Measurements from ENCODE around the gene FAM217B.

FAM217B gene

GRCh38 chr20:59933296-59933848 is 6.8 kb upstream of the FAM217B start, which contains the start of gene SYCP2:
TSS of gene SYCP2 (minus strand) at chr20:59933637. CDS start at chr20:59922413, 11,224 bp downstream.
- Mint-ChIP-seq H3K4me3 (peak within 1 kb of the TSS; percentile 74), H3K9me3 (no peaks in the 10 kb centered on the region), H3K27me3 (ENCODE audit: low read depth) (no peaks in the 10 kb centered on the region), H3K27ac (no peak within 1 kb of the TSS), H3K4me1 (ENCODE audit: low read depth) (peaks cover 21% of the 10 kb centered on the region), H3K36me3 (ENCODE audit: low read depth) (peaks cover 13% of the 10 kb centered on the region)

GRCh38 chr20:59933849-59934585 is 6.2 kb upstream of the FAM217B start:
- H3K9me3 Mint-ChIP-seq = no peaks in the 10 kb centered on the region
- peaks cover 17% of the 10 kb centered on the region for H3K36me3 Mint-ChIP-seq (ENCODE audit: low read depth)
- H3K27ac Mint-ChIP-seq = no peak overlapping the region
- H3K27me3 Mint-ChIP-seq (ENCODE audit: low read depth) = no peaks in the 10 kb centered on the region
- peak overlapping the region; percentile 74 for H3K4me3 Mint-ChIP-seq
- H3K4me1 Mint-ChIP-seq (ENCODE audit: low read depth) = peaks cover 27% of the 10 kb centered on the region

GRCh38 chr20:59935457-59936185 is 4.6 kb upstream of the FAM217B start:
- H3K27ac Mint-ChIP-seq = no peak overlapping the region
- H3K4me1 Mint-ChIP-seq (ENCODE audit: low read depth) = peaks cover 27% of the 10 kb centered on the region
- no peaks in the 10 kb centered on the region for H3K9me3 Mint-ChIP-seq
- H3K4me3 Mint-ChIP-seq = no peak overlapping the region
- H3K27me3 Mint-ChIP-seq (ENCODE audit: low read depth) = no peaks in the 10 kb centered on the region
- H3K36me3 Mint-ChIP-seq (ENCODE audit: low read depth) = peaks cover 17% of the 10 kb centered on the region

- peaks cover 17% of the 10 kb centered on the region for H3K36me3 Mint-ChIP-seq (ENCODE audit: low read depth)
- H3K4me1 Mint-ChIP-seq (ENCODE audit: low read depth) = peaks cover 30% of the 10 kb centered on the region
- no peak overlapping the region for H3K4me3 Mint-ChIP-seq
- no peak overlapping the region for H3K27ac Mint-ChIP-seq
- H3K27me3 Mint-ChIP-seq (ENCODE audit: low read depth) = no peaks in the 10 kb centered on the region
- H3K9me3 Mint-ChIP-seq = no peaks in the 10 kb centered on the region
Measured at GRCh38 chr20:59936409-59936808, 3.8 kb upstream of the FAM217B start.

GRCh38 chr20:59937150-59937549 is 3.0 kb upstream of the FAM217B start:
- Mint-ChIP-seq H3K9me3 (no peaks in the 10 kb centered on the region), H3K4me1 (ENCODE audit: low read depth) (peaks cover 31% of the 10 kb centered on the region), H3K27me3 (ENCODE audit: low read depth) (no peaks in the 10 kb centered on the region), H3K4me3 (no peak overlapping the region), H3K27ac (no peak overlapping the region), H3K36me3 (ENCODE audit: low read depth) (peaks cover 17% of the 10 kb centered on the region)

- peaks cover 34% of the 10 kb centered on the region for H3K4me1 Mint-ChIP-seq (ENCODE audit: low read depth)
- H3K27ac Mint-ChIP-seq = peak overlapping the region; percentile 79
- no peaks in the 10 kb centered on the region for H3K27me3 Mint-ChIP-seq (ENCODE audit: low read depth)
Measured at GRCh38 chr20:59938221-59938620, 2.0 kb upstream of the FAM217B start.

GRCh38 chr20:59938696-59939051 is 1.5 kb upstream of the FAM217B start:
- Mint-ChIP-seq H3K27me3 (ENCODE audit: low read depth) (no peaks in the 10 kb centered on the region), H3K27ac (peak overlapping the region; percentile 79), H3K4me3 (peak overlapping the region; percentile 84), H3K9me3 (no peaks in the 10 kb centered on the region), H3K36me3 (ENCODE audit: low read depth) (peaks cover 20% of the 10 kb centered on the region), H3K4me1 (ENCODE audit: low read depth) (peaks cover 34% of the 10 kb centered on the region)

More at GRCh38 chr20:59938221-59938620, 2.0 kb upstream of the FAM217B start:
- peaks cover 20% of the 10 kb centered on the region for H3K36me3 Mint-ChIP-seq (ENCODE audit: low read depth)
- peak overlapping the region; percentile 84 for H3K4me3 Mint-ChIP-seq
- H3K9me3 Mint-ChIP-seq = no peaks in the 10 kb centered on the region

- no peaks in the 10 kb centered on the region for H3K9me3 Mint-ChIP-seq
- H3K27ac Mint-ChIP-seq = peak overlapping the region; percentile 79
- H3K27me3 Mint-ChIP-seq (ENCODE audit: low read depth) = no peaks in the 10 kb centered on the region
- H3K4me1 Mint-ChIP-seq (ENCODE audit: low read depth) = peaks cover 33% of the 10 kb centered on the region
- peak overlapping the region; percentile 98 for H3K4me3 Mint-ChIP-seq
- peaks cover 22% of the 10 kb centered on the region for H3K36me3 Mint-ChIP-seq (ENCODE audit: low read depth)
Measured at GRCh38 chr20:59939052-59939878, 924 bp upstream of the FAM217B start.

GRCh38 chr20:59939879-59940128 is 385 bp upstream of the FAM217B start:
- H3K4me3 Mint-ChIP-seq = peak overlapping the region; percentile 98
- H3K36me3 Mint-ChIP-seq (ENCODE audit: low read depth) = peaks cover 26% of the 10 kb centered on the region
- H3K27me3 Mint-ChIP-seq (ENCODE audit: low read depth) = no peaks in the 10 kb centered on the region
- H3K9me3 Mint-ChIP-seq = no peaks in the 10 kb centered on the region
- H3K4me1 Mint-ChIP-seq (ENCODE audit: low read depth) = peaks cover 32% of the 10 kb centered on the region
- peak overlapping the region; percentile 81 for H3K27ac Mint-ChIP-seq

GRCh38 chr20:59940956-59941294 is 736 bp downstream of the FAM217B start:
- Mint-ChIP-seq H3K36me3 (ENCODE audit: low read depth) (peaks cover 25% of the 10 kb centered on the region), H3K9me3 (no peaks in the 10 kb centered on the region), H3K27me3 (ENCODE audit: low read depth) (no peaks in the 10 kb centered on the region), H3K4me1 (ENCODE audit: low read depth) (peaks cover 32% of the 10 kb centered on the region), H3K4me3 (peak overlapping the region; percentile 98), H3K27ac (peak overlapping the region; percentile 98)

GRCh38 chr20:59942245-59942644 is 2.1 kb downstream of the FAM217B start:
- H3K27me3 Mint-ChIP-seq (ENCODE audit: low read depth) = no peaks in the 10 kb centered on the region
- H3K36me3 Mint-ChIP-seq (ENCODE audit: low read depth) = peaks cover 20% of the 10 kb centered on the region
- no peak overlapping the region for H3K27ac Mint-ChIP-seq
- H3K4me1 Mint-ChIP-seq (ENCODE audit: low read depth) = peaks cover 30% of the 10 kb centered on the region
- no peaks in the 10 kb centered on the region for H3K9me3 Mint-ChIP-seq
- peak overlapping the region; percentile 1 for H3K4me3 Mint-ChIP-seq

- Mint-ChIP-seq H3K4me1 (ENCODE audit: low read depth) (peaks cover 25% of the 10 kb centered on the region), H3K27me3 (ENCODE audit: low read depth) (no peaks in the 10 kb centered on the region), H3K27ac (no peak overlapping the region), H3K9me3 (no peaks in the 10 kb centered on the region), H3K36me3 (ENCODE audit: low read depth) (peaks cover 13% of the 10 kb centered on the region), H3K4me3 (no peak overlapping the region)
Measured at GRCh38 chr20:59944726-59945125, 4.5 kb downstream of the FAM217B start.

- Mint-ChIP-seq H3K36me3 (ENCODE audit: low read depth) (peaks cover 13% of the 10 kb centered on the region), H3K9me3 (no peaks in the 10 kb centered on the region), H3K4me1 (ENCODE audit: low read depth) (peaks cover 25% of the 10 kb centered on the region), H3K27me3 (ENCODE audit: low read depth) (no peaks in the 10 kb centered on the region), H3K4me3 (no peak overlapping the region), H3K27ac (no peak overlapping the region)
Measured at GRCh38 chr20:59945175-59945574, 5.0 kb downstream of the FAM217B start.

- H3K4me3 Mint-ChIP-seq = no peak overlapping the region
- no peak overlapping the region for H3K27ac Mint-ChIP-seq
- no peaks in the 10 kb centered on the region for H3K9me3 Mint-ChIP-seq
- H3K4me1 Mint-ChIP-seq (ENCODE audit: low read depth) = peaks cover 25% of the 10 kb centered on the region
- peaks cover 13% of the 10 kb centered on the region for H3K36me3 Mint-ChIP-seq (ENCODE audit: low read depth)
- H3K27me3 Mint-ChIP-seq (ENCODE audit: low read depth) = no peaks in the 10 kb centered on the region
Measured at GRCh38 chr20:59945731-59946130, 5.5 kb downstream of the FAM217B start.
